OCI-LY7 (cell line): ENCODE results near the gene FHIT.

Experiments used
- EZH2phosphoT487 ChIP-seq: fragments of 200-600 bp; sonication (generic); IDR thresholded peaks from 2 replicates; pipeline ENCODE4 v1.6.1; 2018; ENCODE audit warnings: low read depth, borderline replicate concordance, mild to moderate bottlenecking, mixed run types, antibody characterized with exemption, low read length, moderate library complexity, mixed read lengths
- TF ChIP-seq, protein P1 (sequence below): fragments of 200-600 bp; sonication (generic); conservative IDR thresholded peaks from 2 replicates; pipeline ENCODE4 v1.5.1; 2014; ENCODE audit warnings: mild to moderate bottlenecking, antibody characterized with exemption, low read length, moderate library complexity, mixed read lengths

GRCh38 chr3:60973321-60973720 is 277.9 kb downstream of the FHIT start:
- TF ChIP-seq, protein P1, sequence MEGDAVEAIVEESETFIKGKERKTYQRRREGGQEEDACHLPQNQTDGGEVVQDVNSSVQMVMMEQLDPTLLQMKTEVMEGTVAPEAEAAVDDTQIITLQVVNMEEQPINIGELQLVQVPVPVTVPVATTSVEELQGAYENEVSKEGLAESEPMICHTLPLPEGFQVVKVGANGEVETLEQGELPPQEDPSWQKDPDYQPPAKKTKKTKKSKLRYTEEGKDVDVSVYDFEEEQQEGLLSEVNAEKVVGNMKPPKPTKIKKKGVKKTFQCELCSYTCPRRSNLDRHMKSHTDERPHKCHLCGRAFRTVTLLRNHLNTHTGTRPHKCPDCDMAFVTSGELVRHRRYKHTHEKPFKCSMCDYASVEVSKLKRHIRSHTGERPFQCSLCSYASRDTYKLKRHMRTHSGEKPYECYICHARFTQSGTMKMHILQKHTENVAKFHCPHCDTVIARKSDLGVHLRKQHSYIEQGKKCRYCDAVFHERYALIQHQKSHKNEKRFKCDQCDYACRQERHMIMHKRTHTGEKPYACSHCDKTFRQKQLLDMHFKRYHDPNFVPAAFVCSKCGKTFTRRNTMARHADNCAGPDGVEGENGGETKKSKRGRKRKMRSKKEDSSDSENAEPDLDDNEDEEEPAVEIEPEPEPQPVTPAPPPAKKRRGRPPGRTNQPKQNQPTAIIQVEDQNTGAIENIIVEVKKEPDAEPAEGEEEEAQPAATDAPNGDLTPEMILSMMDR: no peak
- TF ChIP-seq EZH2phosphoT487: no peak
